ENCODE data around the gene SPRY2.
"Not testable (repeated sequence)": the region's sequence is repeated elsewhere in the genome, so short reads cannot be mapped to it uniquely, and the experiment has no call there.

DNA sequence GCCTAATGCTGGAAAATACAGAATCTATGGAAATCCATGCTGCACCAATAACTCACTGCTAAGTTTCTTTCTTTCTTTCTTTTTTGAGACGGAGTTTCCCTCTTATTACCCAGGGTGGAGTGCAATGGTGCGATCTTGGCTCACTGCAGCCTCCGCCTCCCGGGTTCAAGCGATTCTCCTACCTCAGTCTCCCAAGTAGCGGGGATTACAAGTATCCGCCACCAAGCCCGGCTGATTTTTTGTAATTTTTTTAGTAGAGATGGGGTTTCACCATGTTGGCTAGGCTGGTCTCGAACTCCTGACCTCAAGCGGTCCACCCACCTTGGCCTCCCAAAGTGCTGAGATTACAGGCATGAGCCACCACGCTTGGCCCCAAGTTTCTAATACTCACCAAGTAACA lies 3.1 kb upstream of the SPRY2 start:
- TF ChIP-seq CTCF (conservative IDR thresholded peaks at IDR 0.05 in 1 of 2, IDR thresholded peaks at IDR 0.05 in 1 of 2; ENCODE audit: extremely low read depth in 1 of 2, insufficient read depth in 1 of 2, low read depth in 1 of 2, low read length in 2 of 2); EZH2 (IDR thresholded peaks at IDR 0.05; ENCODE audit: borderline replicate concordance, low read length): not testable (repeated sequence)
